HG02763 (cell line): ENCODE data around the gene HSD11B1.

Experiments
- ATAC-seq: cut with Tn5 transposase; IDR thresholded peaks from one replicate; pipeline ENCODE4 v1.9.1; 2021; ENCODE audit warnings: mild to moderate bottlenecking, moderate library complexity; ENCODE audit not compliant: unreplicated experiment

Gene HSD11B1

DNA sequence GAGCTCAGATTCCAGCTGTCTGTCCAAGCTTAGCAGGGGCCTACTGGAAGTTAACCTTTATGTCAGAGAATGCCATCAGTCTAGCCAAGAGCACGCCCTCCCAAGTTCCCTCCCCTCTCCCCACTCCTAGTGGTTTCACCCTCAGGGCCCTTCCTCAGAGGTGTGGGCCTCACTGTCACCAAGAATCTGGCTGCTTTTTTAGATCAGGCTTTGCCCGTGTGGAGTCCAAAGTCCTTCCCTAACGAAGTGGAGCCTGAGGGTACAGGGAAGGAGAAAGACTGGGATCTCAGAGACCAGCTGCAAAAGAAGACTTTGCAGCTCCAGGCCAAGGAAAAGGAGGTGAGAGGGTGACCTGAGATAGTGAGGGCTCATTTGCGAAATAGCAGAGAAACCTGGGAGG is 75.6 kb downstream of the HSD11B1 start:
- no peak for ATAC-seq

DNA sequence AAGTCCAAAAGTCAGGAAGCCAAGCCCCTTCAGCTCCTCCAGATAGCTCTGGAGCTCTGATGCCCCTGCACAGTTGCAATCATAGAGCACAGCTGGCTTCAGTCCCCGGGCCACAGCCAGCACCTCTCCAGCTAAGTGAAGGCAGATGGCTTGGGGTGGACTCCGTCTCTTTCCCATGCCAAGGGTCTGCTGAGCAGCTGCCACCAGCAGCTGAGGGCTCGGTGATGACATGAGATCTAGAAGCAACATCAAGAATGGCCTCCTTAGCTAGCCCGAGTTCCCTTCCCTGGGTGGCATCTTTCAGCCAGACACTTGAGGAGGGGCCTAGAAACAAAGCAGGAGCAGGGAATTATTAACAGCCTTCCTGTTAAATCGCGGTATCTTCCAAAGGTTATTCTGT is 78.7 kb downstream of the HSD11B1 start:
- ATAC-seq, result no peak
